KOPT-K1 (cell line): Measurements from ENCODE around the gene SLC7A6.

Experiments used
- H3K27ac ChIP-seq: fragments of 200-600 bp; sonication (generic); 2 replicates; pipeline ENCODE4 v1.5.1; 2016; ENCODE audit warnings: antibody characterized with exemption, mild to moderate bottlenecking, low read depth, low read length; ENCODE audit not compliant: poor library complexity, severe bottlenecking
- H3K36me3 ChIP-seq: fragments of 200-600 bp; sonication (generic); 2 replicates; pipeline ENCODE4 v1.5.1; 2017; ENCODE audit warnings: antibody characterized with exemption, mild to moderate bottlenecking, low read length, moderate library complexity; ENCODE audit not compliant: insufficient read depth
- H3K9me3 ChIP-seq: fragments of 200-600 bp; sonication (generic); 2 replicates; pipeline ENCODE4 v1.5.1; 2017; ENCODE audit warnings: antibody characterized with exemption, low read length, mild to moderate bottlenecking; ENCODE audit not compliant: insufficient read depth, poor library complexity, severe bottlenecking

Gene SLC7A6

DNA sequence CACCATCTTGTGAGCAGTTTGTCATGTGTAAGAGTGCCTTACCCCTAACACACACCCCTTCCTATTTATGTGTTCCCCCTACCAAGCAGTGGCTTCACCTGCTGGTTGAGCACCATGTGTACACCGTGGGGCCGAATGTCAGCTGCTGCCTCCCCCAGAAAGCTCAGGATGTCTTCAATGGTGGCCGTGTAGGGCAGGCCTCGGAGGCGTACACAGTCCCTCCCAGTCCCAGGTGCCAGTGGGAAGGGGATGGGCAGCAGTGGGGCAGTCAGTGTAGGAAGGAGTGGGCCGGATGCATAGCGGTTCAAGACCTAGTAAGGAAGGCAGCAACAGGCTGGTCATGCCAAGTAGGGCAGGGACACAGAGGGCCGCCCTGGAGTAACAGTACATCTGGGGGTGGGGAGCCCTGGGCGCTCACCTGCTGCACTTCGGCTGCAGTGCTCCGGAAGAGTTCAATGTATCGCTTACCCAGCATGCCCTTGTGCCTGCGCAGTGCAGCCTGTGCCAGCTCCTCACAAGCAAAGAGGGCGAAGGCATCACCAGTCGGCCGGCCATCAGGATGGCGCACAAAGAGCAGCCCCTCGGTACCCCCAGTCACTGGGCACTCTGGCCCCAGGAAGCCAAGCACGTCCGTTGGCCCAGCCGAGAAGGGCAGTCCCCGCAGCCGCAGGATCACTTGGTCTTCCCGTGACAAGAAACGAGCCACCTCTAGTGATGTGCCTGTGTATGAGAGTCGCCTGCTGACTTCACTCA lies 32.8 kb upstream of the SLC7A6 start:
- peaks cover 5% of the 10 kb centered on the region for H3K9me3 ChIP-seq
- H3K36me3 ChIP-seq: peaks cover 55% of the 10 kb centered on the region
- H3K27ac ChIP-seq: no peak overlapping the region

DNA sequence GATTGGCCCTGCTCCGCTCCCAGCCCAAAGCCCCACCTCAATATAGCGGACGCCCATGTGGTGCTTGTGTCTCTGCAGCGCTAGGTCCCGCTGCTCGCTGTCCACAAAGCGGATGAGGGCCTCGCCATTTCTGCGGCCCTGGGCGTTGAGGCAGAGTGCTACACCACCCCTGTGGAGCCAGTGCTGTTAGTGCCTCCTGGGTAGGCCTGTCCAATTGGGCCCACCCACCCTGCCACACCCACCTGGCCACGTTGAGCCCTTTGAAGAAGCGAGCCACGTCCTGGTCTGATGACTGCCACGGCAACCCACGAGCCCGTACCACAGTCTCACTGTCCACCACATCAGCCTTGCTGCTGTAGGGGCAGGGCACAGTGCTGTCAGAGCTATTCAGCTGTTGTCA lies 32.0 kb upstream of the SLC7A6 start:
- Histone ChIP-seq H3K27ac (no peak overlapping the region), H3K36me3 (peaks cover 50% of the 10 kb centered on the region), H3K9me3 (peaks cover 5% of the 10 kb centered on the region)

- Histone ChIP-seq H3K36me3 (peaks cover 41% of the 10 kb centered on the region), H3K9me3 (peaks cover 5% of the 10 kb centered on the region), H3K27ac (no peak overlapping the region)
These were observed 31.1 kb upstream of the SLC7A6 start for GRCh38 chr16:68233085-68233834.

DNA sequence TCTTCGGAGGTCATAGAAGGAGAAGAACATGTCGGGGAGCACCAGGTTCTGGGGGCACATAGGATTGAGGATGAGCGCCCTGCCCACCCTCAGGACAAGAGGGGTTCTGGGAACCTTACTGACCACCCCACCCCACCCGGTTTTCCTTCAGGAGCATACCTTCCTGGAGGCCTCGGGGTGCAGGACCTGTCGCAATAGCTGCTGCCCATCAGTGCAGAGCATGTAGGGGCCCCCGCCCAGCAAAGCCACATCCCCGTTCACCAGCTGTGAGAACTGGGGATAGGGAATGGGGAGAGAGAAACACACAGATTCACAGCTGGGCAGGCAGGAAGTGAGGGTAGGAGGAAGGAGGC lies 30.5 kb upstream of the SLC7A6 start:
- Histone ChIP-seq H3K27ac (no peak overlapping the region), H3K36me3 (peaks cover 35% of the 10 kb centered on the region), H3K9me3 (peaks cover 5% of the 10 kb centered on the region)

DNA sequence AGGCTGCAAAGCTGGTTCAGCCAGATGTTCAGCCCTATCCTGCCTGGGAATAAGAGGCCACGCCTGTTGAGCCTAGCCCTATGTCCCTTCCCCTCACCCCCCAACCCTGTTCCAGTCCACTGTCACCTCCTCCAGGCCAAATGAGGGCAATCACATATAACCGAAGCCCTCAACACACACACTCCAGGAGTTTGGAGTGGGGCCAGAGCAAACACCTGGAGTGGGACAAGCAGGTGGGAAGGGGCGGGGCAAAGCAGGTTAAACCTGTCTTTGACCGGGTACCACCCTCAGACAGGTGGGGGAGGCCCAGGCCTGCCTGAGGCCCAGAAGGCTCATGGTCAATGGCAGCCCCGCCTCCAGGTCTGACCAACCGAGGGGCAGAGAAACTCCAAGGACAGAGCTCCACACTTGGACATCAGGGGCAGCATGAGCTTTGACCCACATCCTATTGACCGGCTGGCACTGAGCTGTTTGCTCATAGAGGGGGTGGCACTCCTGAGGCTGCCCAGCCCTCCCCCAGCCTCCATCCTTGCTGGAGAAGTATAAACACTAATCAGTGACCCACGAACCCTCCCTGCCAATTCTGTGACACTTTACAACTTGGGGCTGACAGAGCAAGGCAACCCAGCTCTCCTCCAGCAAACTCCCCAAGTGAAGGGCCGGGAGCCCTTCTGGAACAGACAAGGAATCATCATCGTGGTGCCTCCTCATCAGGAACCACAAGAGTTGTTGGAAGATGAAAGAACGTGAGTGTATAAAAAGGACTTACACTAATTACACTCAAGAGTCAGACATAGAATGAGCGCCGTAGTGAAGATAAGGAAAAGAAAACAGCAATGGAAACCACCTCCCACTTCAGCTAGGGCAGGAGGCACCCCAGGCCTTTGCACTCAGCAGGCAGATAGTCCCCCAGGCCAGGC lies 29.9 kb upstream of the SLC7A6 start:
- H3K36me3 ChIP-seq: peaks cover 29% of the 10 kb centered on the region
- no peak overlapping the region for H3K27ac ChIP-seq

GRCh38 chr16:68235108-68235886 lies 29.0 kb upstream of the SLC7A6 start:
- Histone ChIP-seq H3K36me3 (peaks cover 20% of the 10 kb centered on the region; the same call in 1 of the 2 replicates), H3K27ac (no peak overlapping the region), H3K9me3 (peaks cover 5% of the 10 kb centered on the region)

More for the DNA sequence above, 29.9 kb upstream of the SLC7A6 start:
- H3K9me3 ChIP-seq: peaks cover 5% of the 10 kb centered on the region

- Histone ChIP-seq H3K9me3 (peaks cover 5% of the 10 kb centered on the region), H3K36me3 (peaks cover 15% of the 10 kb centered on the region; the same call in 1 of the 2 replicates), H3K27ac (no peak within 1 kb of the TSS)
These were observed 28.5 kb upstream of the SLC7A6 start, which contains the start of gene ESRP2 for GRCh38 chr16:68235887-68236136. Gene ESRP2, minus strand, starts transcription at chr16:68236127. Its CDS starts 82 bp downstream, at chr16:68236045.

GRCh38 chr16:68236137-68236825 lies 28.0 kb upstream of the SLC7A6 start:
- no peak overlapping the region for H3K27ac ChIP-seq
- peaks cover 5% of the 10 kb centered on the region for H3K9me3 ChIP-seq

GRCh38 chr16:68236826-68237242 lies 27.5 kb upstream of the SLC7A6 start:
- Histone ChIP-seq H3K9me3 (peaks cover 5% of the 10 kb centered on the region), H3K36me3 (peaks cover 5% of the 10 kb centered on the region; the same call in 1 of the 2 replicates), H3K27ac (no peak overlapping the region)

More at GRCh38 chr16:68236137-68236825, 28.0 kb upstream of the SLC7A6 start:
- H3K36me3 ChIP-seq: peaks cover 10% of the 10 kb centered on the region; the same call in 1 of the 2 replicates

DNA sequence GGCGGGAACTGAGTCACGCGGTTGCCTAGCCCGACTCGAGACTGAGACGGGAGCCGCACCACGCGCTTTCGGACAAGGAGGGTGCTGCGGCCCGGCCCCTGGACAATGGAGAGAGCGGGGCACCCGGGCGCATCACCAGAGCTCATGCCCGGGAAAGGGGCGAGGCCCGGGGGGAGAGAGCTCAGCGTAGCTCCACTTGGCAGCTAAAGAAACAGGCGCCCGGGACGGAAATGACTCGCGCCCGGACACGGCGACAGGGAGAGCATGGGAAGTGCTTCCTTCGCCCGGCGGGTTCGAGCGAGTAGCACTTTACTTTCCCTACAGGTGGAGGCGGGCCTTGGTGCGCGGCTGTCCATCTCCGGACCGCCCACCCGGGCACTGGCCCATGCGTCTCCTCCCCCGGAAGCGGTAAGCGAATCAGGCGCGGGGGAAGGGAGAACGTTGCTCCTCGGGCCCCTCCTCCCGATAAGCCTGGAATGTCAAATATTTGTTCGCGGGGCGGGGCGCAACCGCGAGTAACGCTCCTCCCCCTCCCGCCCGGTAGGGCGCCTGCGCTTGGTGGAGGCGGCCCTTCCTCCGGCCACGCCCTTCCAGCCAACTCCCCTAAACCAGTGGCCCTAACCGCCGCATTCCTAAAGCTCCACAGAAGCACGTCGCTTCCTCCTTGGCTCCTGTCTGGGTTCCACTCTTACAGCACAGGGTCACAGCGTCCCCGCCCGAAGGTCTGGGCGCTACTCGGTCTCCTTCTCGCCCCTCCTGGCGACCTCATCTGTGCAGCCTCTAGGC lies 26.9 kb upstream of the SLC7A6 start:
- peaks cover 5% of the 10 kb centered on the region for H3K9me3 ChIP-seq
- no peak overlapping the region for H3K27ac ChIP-seq
- no peaks in the 10 kb centered on the region for H3K36me3 ChIP-seq

DNA sequence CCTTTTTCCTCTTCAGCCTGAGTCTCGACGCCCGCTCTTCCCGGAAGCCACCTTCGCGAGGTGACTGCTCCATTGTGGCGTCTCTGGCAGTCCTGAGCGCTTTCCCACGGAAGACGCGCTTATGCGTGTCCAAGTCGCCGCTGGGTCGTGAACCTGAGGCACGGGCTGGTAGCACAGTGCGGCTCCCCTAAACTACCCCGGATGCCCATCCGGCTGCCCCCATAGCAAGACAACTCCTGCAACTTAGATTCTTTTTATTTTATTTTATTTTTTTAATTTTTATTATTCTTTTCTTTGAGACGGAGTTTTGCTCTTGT lies 26.3 kb upstream of the SLC7A6 start:
- peaks cover 5% of the 10 kb centered on the region for H3K9me3 ChIP-seq
- H3K36me3 ChIP-seq: no peaks in the 10 kb centered on the region
- H3K27ac ChIP-seq: no peak overlapping the region

DNA sequence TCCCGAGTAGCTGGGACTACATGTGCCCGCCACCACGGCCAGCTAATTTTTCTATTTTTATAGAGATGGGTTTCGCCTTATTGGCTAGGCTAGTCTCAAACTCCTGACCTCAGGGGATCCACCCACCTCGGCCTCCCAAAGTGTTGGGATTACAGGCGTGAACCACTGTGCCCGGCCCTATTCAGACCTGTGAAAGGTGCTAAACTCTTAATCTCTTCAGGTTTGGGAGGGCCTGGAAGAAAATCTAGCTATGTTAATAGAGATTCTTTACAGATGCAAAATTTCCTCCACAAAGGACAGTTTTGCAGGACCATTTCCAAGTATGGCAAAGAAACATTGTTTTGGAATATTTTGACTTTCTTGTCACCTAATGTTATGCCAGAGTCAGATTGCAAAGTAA lies 22.2 kb upstream of the SLC7A6 start:
- Histone ChIP-seq H3K9me3 (no peaks in the 10 kb centered on the region), H3K36me3 (no peaks in the 10 kb centered on the region), H3K27ac (no peak overlapping the region)

DNA sequence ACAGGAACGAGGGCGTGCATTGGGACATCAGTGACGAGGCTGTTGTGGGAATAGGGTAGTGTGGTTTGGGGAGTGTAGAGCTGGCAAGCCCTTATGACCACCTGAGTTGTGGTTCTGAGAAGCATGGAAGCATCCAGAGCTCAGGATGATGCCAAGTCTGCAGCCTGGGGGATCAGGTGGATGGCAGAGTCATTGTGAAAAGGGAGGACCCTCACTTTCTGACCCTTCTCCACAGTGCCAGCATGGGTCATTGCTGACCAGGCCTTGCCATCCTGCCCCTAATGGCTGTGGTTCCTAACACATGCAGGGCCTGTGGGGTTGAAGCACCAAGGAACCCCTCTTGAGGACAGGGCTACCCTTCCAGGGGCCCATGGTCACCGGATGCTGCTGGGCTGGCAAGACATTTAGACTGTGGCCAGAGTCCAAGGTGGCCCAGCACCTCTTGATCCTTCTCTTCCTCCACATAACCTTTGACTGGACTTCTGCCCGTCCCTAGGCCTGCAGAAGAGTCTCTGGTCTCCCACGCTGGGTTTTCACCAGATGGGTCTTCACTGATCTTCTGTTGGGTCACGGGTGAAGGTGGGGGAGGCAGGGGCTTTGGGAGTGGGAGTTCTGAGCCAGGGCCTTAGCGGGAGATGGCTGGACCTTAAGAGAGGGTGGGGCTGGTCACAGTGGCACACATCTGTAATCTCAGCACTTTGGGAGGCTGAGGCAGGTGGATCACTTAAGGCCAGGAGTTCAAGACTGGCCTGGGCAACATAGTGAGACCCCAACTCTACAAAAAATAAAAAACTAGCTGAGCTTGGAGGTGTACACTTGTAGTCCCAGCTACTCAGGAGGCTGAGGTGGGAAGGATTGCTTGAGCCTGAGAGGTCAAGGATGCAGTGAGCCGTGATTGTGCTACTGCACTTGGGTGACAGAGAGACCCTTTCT lies 21.1 kb upstream of the SLC7A6 start:
- Histone ChIP-seq H3K27ac (no peak overlapping the region), H3K9me3 (no peaks in the 10 kb centered on the region), H3K36me3 (no peaks in the 10 kb centered on the region)
